NCI-H1092 (cell line): ENCODE results near the gene PRR15.

Experiments
- DNase-seq: peaks from one replicate; lab custom pipeline; 2025; lab: John Stamatoyannopoulos, UW

The PRR15 gene

GRCh38 chr7:29609162-29610037 is 45.8 kb downstream of the PRR15 start:
- peak; percentile 16 for DNase-seq

GRCh38 chr7:29610086-29610485 is 46.5 kb downstream of the PRR15 start:
- no peak for DNase-seq

- no peak for DNase-seq
These were observed 48.4 kb downstream of the PRR15 start for GRCh38 chr7:29611941-29612544.

DNA sequence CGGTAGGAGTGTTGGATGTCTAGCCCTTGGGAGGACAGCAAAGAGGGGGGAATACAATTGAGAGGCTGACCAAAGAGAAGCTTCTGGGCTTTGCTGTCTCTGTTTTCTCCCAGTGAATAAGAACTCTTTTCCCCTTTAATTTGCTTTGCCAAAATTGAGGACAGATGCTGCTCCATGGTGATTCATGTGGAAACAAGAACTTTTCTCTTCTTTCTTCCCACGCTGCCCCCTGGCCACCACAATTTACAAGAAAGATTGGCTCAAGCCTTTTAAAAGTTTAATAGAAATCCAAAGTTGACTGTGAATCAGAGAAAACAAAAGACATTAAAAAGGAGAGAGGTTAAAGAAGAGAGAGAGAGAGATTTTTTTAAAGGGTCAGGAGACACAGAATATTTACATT is 49.0 kb downstream of the PRR15 start:
- no peak for DNase-seq

DNA sequence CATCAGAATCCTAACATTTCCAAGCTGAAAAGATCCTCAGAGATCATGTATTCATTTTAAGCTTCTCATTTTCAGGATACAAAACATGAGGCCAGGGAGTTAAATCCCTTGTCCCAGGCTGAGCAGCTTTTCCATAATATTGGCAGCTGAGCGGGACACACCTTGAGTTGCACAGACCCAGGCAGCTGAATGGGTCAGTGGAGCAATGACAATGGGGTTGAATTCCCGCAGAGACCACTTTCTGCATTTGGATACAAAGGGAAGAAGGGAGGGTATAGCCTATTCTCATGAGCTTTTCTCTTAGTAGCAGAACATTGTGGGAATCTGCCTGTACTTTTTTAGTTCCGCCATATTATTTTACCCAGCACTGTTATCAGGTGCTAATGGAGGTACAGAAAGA is 49.5 kb downstream of the PRR15 start:
- no peak for DNase-seq

GRCh38 chr7:29614229-29614628 is 50.6 kb downstream of the PRR15 start:
- no peak for DNase-seq
